Cardiac muscle cell (in vitro differentiated cells and primary cell): ENCODE data around the gene PAGR1. TPM values are rescaled to one million over a fixed set of nuclear protein-coding genes. Genes with fewer than 3 reads are reported as not detected.

Experiments
- DNase-seq, 2 donors: peaks; one replicate each; pipeline versions ENCODE4 v3.0.0 to v3.0.0-alpha.2; 2010 to 2017; ENCODE audit warnings: low read depth in 1 of 2, low spot score in 1 of 2
- H3K27ac ChIP-seq: fragments of 200-600 bp; sonication (generic); 2 replicates; pipeline ENCODE4 v1.5.1; 2016
- H3K27me3 ChIP-seq: fragments of 200-600 bp; sonication (generic); 2 replicates; pipeline ENCODE4 v1.6.0; 2016; ENCODE audit warnings: control low read depth
- H3K36me3 ChIP-seq: fragments of 200-600 bp; sonication (generic); 2 replicates; pipeline ENCODE4 v1.5.1; 2016; ENCODE audit warnings: control low read depth
- H3K4me1 ChIP-seq: fragments of 200-600 bp; sonication (generic); 2 replicates; pipeline ENCODE4 v1.8.1; 2017; ENCODE audit warnings: low read depth, mild to moderate bottlenecking, mixed run types
- H3K4me3 ChIP-seq: fragments of 200-600 bp; sonication (generic); 2 replicates; pipeline ENCODE4 v1.5.1; 2016; ENCODE audit warnings: mild to moderate bottlenecking
- H3K9me3 ChIP-seq: fragments of 200-600 bp; sonication (generic); 2 replicates; pipeline ENCODE4 v1.5.1; 2017; ENCODE audit warnings: low read depth, mild to moderate bottlenecking, control low read depth
- polyA plus RNA-seq: library from polyadenylated mRNA; unstranded; fragments of >200 nt; fragmentation: Nextera tagmentation; extraction: Ambion mirVana; gene quantifications from 2 replicates; pipeline ENCODE4 v1.2.1, GENCODE V29; 2016
- total RNA-seq: library from RNA; depleted of rRNA; stranded (reverse); fragments of >200 nt; gene quantifications from 2 replicates; pipeline ENCODE4 v1.2.3, GENCODE V29; 2016
- TF ChIP-seq, protein P1 (sequence below): IDR thresholded peaks from 2 replicates; pipeline ENCODE4 v1.5.1; 2012; ENCODE audit warnings: low read depth, mild to moderate bottlenecking, low read length

PAGR1 gene
- total and polyA plus RNA-seq, 2 experiments from 2014 or later, result 113 to 120 TPM

DNA sequence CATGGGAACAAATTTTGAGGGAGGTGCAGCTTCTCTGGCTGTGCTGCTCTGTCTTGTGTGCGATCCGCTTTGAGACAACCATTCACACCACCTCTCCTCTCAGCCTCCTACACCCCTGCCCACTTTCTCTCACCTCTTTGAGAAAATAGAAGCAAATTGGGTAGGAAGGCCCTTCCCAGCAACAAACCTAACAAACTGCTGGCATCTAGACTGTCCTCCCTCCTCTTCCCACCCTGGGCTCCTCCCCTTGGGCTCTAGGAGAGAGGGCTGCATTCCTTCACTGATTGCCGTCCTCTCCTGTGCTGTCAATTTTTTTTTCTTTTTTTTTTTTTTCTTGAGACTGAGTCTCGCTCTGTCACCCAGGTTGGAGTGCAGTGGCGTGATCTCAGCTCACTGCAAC lies 33.6 kb downstream of the PAGR1 start:
- peak in 1 of 2 donors; percentile 68 for DNase-seq
- H3K9me3 ChIP-seq, result no peaks in the 10 kb centered on the region

GRCh38 chr16:29850998-29851397 lies 35.0 kb downstream of the PAGR1 start:
- no peaks in the 10 kb centered on the region for H3K27me3 ChIP-seq
- TF ChIP-seq, protein P1, sequence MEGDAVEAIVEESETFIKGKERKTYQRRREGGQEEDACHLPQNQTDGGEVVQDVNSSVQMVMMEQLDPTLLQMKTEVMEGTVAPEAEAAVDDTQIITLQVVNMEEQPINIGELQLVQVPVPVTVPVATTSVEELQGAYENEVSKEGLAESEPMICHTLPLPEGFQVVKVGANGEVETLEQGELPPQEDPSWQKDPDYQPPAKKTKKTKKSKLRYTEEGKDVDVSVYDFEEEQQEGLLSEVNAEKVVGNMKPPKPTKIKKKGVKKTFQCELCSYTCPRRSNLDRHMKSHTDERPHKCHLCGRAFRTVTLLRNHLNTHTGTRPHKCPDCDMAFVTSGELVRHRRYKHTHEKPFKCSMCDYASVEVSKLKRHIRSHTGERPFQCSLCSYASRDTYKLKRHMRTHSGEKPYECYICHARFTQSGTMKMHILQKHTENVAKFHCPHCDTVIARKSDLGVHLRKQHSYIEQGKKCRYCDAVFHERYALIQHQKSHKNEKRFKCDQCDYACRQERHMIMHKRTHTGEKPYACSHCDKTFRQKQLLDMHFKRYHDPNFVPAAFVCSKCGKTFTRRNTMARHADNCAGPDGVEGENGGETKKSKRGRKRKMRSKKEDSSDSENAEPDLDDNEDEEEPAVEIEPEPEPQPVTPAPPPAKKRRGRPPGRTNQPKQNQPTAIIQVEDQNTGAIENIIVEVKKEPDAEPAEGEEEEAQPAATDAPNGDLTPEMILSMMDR, result no peak
- no peaks in the 10 kb centered on the region for H3K36me3 ChIP-seq
- peaks cover 16% of the 10 kb centered on the region for H3K4me1 ChIP-seq
- no peak overlapping the region for H3K4me3 ChIP-seq
- H3K27ac ChIP-seq, result no peak overlapping the region
- no peak for DNase-seq
- no peaks in the 10 kb centered on the region for H3K9me3 ChIP-seq

More for the DNA sequence above, 33.6 kb downstream of the PAGR1 start:
- H3K27ac ChIP-seq, result peak overlapping the region; percentile 80
- no peaks in the 10 kb centered on the region for H3K27me3 ChIP-seq
- TF ChIP-seq, protein P1, result no peak
- H3K4me1 ChIP-seq, result peaks cover 9% of the 10 kb centered on the region
- no peak overlapping the region for H3K4me3 ChIP-seq
- H3K36me3 ChIP-seq, result no peaks in the 10 kb centered on the region

DNA sequence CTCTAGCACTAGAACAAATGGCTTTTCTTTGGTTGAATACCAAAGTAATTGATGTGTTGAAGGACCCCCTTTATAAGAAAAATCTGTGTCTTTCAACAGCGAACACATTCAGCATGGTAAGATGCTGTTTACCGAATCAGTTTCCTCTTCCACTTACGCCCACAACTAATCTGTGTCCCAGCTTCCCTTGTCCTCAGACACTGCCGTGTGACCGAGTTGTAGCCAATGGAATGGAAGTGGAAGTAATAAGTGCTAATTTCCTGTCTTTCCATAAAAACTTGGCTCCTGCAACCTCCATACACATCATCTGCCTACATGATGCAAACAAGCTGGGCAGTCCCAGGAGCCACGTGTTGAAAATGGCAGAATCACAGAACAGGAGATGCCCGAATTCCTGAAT lies 36.7 kb downstream of the PAGR1 start:
- TF ChIP-seq, protein P1, result no peak
- H3K27ac ChIP-seq, result no peak overlapping the region
- DNase-seq, result peak in 1 of 2 donors; percentile 90
- H3K9me3 ChIP-seq, result no peaks in the 10 kb centered on the region
- peaks cover 19% of the 10 kb centered on the region for H3K4me1 ChIP-seq
- H3K36me3 ChIP-seq, result no peaks in the 10 kb centered on the region
- H3K27me3 ChIP-seq, result no peaks in the 10 kb centered on the region
- no peak overlapping the region for H3K4me3 ChIP-seq

GRCh38 chr16:29854520-29855100 lies 38.7 kb downstream of the PAGR1 start:
- no peak for DNase-seq

DNA sequence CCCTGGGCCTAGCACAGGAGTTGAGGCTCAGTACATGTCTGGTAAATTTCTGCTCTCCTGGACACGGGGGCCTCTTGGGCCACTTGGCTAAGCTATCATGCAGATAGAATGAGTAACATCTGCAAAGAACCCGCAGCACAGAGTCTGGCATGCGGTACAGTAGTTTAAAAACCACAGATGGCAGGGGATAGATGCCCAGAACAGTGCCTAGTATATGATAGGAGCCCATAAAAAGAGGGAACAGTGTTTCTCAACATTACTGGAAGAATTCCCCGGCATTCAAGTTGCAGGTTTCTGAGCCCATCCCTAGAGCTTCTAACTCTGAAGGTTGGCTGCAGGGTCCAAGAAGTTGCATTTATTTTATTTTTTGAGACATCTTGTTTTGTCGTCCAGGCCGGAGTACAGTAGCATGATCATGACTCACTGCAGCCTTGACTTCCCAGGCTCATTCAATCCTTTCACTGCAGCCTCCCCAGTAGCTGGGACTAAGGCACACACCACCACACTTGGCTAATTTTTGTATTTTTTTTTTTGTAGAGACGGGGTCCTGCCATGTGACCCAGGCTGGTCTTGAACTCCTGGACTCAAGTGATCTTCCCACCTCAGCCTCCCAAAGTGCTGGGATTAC lies 41.3 kb downstream of the PAGR1 start:
- no peak overlapping the region for H3K27ac ChIP-seq

More at GRCh38 chr16:29854520-29855100, 38.7 kb downstream of the PAGR1 start:
- Histone ChIP-seq H3K9me3 (no peaks in the 10 kb centered on the region), H3K36me3 (peaks cover 5% of the 10 kb centered on the region), H3K4me1 (peaks cover 13% of the 10 kb centered on the region), H3K4me3 (no peak overlapping the region), H3K27ac (peak overlapping the region; percentile 75), H3K27me3 (no peaks in the 10 kb centered on the region)
- TF ChIP-seq, protein P1, result no peak

More for the DNA sequence above, 41.3 kb downstream of the PAGR1 start:
- TF ChIP-seq, protein P1, result no peak
- DNase-seq, result peak in 1 of 2 donors; percentile 72
- Histone ChIP-seq H3K4me1 (peaks cover 10% of the 10 kb centered on the region), H3K36me3 (peaks cover 5% of the 10 kb centered on the region), H3K27me3 (no peaks in the 10 kb centered on the region), H3K4me3 (no peak overlapping the region), H3K9me3 (no peaks in the 10 kb centered on the region)
